GM18907 (cell line): ENCODE measurements around the gene MRPS11.
A peak's percentile ranks its signal among the peaks of the same experiment; 100 is the strongest.
"Not testable (repeated sequence)": the region's sequence is repeated elsewhere in the genome, so short reads cannot be mapped to it uniquely, and the experiment has no call there.

Experiments used
- ATAC-seq: cut with Tn5 transposase; IDR thresholded peaks from one replicate; pipeline ENCODE4 v1.9.1; 2021; ENCODE audit warnings: mild to moderate bottlenecking, moderate library complexity; ENCODE audit not compliant: unreplicated experiment

MRPS11 gene

DNA sequence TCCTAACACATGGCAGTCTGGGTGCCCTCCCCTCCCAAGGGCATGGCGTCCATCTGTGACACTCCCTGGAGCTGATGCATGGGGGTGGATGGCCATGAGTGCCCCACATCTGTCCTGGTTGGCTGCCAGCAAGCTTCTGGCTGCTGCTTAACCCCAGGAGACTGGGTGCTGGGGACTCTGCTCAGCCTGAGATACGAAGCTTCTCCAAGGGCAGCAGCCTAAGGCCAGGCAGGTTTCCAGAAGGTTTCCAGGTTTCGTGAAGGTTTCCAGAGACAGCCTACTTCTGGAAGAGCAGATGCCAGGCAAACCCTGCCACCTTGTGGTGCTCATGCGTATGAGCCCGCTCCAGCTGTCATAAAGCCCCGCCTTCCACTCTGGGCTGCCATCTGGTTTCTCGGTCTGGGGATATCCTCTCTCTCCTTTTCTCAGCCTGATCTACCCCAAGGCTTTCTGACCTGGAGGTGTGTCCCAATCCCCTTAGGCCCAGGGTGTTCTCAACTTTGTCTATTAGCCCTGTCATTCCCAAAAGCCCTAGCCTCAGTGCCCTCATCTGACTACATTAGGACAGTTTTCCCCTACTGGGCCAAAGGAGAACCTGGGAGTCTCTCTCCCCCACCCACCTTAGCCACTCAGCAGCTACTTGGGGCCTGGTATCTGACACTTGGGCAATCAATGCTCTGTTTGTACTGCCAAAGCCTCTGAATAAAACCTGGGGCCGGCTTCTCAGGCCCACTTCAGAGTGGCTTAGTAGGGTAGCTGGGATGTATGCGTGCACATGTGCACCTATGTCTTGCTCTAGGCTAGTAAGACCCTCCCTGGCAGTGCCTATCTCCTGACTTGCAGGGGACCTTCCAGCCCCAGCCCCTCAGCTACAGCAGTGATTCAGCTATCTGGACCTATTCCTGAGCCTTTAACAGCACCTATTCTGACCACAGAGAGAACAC lies 12.4 kb upstream of the MRPS11 start:
- ATAC-seq = peak; percentile 92

DNA sequence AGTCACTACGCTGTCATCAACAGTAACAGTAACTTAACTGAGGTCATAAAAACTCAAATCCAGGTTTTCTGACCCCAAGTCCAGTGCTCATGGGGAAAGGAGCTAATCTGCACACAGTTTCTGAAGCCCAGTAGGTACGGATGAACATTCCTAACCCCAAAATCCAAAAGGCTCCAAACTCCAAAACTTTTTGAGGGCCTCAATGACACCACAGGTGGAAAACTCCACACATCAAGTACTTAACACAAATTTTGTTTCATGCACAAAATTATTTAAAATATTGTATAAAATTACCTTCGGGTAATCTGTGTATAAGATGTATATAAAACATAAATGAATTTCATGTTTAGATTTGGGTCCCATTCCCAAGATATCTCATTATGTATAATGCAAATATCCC lies 10.8 kb upstream of the MRPS11 start:
- no peak for ATAC-seq

- no peak for ATAC-seq
These were observed 3.5 kb upstream of the MRPS11 start for GRCh38 chr15:88463870-88464532.

DNA sequence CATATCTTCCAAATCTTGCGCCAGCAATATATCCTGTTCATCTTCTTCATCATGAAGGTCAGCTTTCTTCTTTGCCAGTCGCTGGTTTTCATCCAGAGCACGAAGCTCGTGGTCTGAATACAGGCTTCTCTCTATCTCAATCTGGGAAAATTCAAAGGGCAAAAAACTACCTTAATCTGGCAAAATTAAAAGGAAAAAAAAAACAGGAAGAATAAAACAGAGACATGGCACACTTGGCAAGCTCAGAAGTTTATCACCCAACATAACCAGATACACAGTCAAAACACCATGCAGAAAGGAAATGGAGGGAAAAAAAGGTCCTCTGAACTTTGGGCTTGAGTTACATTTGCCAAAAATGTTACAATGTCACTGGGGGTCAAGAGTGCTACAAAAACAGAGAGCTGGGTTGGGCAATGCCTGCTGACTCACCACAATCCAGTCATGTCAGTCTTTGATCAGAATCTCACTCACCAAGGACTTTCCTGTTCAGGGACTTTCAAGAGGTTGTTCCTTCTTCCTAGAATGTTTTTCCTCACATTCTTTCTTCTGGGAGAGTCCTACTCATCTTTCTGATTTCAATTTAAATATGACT lies 1.8 kb upstream of the MRPS11 start:
- ATAC-seq = no peak

- ATAC-seq = no peak
These were observed 524 bp downstream of the MRPS11 start for GRCh38 chr15:88467935-88468528.

GRCh38 chr15:88468721-88469120 lies 1.2 kb downstream of the MRPS11 start:
- ATAC-seq = not testable (repeated sequence)

- ATAC-seq = no peak
These were observed 1.8 kb downstream of the MRPS11 start for GRCh38 chr15:88469321-88469720.

GRCh38 chr15:88470625-88471372 lies 3.3 kb downstream of the MRPS11 start:
- no peak for ATAC-seq

DNA sequence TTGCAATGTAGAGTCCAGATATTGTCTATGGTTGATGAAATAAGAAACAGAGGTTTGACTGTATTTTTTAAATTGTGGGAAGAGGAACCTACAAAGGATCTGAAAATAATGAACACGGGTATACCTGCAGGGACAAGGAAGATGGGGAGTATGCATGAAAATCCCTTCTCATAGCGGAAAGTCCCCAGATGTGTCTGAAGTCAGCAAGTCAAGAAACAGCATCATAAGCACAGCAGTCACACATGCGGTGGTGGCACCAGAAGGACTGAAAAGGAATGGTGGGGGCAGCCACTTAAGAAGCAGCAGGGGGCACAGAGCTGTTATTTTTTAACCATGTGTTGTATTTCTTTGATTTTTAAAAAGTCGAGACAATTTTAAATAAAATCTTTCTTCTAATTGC lies 4.7 kb downstream of the MRPS11 start:
- no peak for ATAC-seq

DNA sequence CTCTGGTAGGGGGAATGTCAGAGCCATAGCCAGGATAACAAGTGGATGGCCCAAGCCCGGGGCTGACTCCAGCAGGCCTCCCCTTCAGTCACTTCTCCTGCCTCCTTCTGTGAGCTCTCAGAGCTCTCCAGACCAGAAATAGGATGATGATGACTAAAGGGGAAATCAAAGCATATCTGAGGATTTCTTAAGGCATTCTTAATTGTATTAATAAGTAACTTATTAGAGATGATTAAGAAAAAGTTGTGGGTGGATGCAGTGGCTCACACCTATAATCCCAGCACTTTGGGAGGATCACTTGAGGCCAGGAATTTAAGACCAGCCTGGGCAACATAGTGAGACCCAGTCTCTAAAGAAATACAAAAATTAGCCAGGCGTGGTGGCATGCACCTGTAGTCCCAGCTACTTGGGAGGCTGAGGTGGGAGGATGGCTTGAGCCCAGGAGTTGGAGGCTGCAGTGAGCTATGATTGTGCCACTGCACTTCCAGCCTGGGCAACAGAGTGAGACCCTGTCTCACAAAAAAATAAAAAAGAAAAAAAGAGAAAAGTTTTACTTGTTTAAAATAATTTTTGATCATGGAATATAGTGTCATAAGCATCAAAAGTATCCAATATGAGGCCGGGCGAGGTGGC lies 6.3 kb downstream of the MRPS11 start:
- ATAC-seq = not testable (repeated sequence)

DNA sequence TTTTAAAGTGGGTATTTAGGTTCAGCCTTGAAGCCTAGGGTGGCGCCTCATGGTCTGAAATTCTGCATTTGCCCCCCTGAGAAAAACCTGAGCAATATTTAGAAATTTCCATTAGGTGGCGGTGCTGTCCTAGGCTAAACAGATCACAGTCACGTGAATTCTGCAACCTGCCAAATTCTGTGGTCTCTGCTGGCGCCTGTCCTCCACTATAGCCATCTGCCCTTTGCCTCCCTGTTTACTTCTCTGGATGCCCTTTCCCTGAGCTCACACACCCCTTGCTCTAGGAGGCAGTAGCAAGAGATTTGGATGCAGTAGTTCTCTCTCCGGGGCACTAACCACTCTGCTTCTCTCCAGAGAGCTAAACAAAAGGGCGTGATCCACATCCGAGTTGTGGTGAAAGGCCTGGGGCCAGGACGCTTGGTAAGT lies 9.1 kb downstream of the MRPS11 start:
- ATAC-seq = no peak

GRCh38 chr15:88477126-88477525 lies 9.6 kb downstream of the MRPS11 start:
- ATAC-seq = no peak

DNA sequence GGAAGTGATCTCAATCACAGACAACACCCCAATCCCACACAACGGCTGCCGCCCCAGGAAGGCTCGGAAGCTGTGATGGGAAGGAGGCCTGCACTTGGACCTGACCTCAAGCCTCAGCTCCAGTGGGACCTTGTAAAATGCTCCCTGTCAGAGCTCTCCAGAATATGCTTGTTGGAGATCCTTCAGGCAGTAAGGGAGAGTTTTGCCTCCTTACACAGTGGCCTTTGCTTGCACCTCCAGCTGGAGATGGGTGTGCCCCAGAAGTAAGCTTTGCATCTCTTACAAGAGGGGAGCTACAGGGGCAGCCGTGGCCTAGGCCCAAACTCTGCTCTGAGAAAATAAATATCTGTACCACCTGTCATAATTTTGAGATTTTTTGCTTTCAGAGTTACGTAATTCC lies 10.4 kb downstream of the MRPS11 start:
- ATAC-seq = no peak

DNA sequence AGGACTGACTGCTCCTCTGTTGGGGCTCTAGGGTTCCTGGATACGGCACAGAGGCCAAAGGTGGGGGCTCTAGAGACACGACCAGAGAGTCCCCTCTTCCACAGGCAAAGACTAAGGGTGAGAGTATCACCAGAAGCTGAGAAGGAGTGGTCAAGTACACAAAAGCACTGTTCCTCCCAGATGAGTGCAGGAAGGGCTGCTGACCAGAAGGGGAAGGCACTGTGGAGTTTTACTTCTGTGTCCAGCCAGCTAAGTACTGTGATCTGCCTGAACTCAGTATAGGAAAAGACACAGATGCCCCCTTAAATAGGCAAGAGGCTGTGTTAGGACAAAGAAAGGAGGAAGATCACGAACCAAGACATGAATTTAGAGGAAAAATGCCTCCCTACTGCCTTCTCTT lies 11.7 kb downstream of the MRPS11 start:
- no peak for ATAC-seq

GRCh38 chr15:88480981-88481380 lies 13.5 kb downstream of the MRPS11 start:
- no peak for ATAC-seq

DNA sequence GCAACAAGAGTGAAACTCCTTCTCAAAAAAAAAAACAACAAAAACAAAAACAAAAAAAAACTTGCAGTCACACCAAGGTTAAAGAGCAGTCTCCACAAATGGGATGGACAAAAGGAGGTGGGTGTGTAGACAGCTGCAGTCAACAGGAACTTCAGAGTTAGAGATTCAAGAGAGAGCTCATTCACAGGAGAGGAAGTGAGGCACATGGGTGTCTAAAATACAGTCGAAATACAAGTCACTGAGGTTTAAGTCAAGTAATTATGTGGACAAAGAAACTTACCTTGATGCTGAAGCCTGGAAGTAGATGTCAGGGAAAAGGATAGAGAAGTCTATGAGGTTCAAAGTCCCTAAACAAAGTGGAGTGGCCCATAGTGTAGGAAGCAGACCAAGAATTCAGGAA lies 14.8 kb downstream of the MRPS11 start:
- ATAC-seq = no peak

- no peak for ATAC-seq
These were observed 17.3 kb downstream of the MRPS11 start for GRCh38 chr15:88484682-88485331.

GRCh38 chr15:88487178-88487795 lies 19.8 kb downstream of the MRPS11 start:
- no peak for ATAC-seq

DNA sequence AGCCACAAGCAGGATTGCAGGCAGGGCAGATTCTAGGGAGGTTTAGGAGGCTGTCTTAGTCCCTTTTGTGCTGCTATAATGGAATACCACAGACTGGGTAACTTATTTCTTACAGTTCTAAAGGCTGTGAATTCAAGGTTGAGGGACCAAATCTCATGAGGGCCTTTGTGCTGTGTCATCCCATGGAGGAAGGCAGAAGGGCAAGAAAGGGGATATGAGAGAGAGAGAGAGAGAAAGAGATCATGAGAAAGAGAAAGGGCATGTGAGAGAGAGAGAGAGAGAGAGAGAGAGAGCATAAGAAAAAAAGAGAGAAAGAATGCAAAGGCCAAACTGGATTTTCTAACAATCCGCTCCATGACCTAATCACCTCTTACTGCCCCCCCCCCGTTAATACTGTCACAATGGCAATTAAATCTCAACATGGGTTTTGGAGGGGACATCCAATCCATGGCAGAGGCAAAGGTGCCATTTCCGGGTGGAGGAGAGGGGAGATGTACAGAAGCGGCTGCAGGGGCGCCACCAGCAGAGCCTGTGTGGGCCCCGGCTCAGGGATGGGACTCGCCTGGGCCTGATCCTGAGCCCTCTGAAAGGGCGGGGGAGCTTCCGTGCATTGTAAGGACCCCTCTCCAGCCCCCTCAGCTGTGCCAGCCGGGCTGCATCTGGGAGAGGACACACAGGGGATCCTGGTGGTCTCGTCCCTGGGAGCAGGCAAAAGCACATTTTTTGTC lies 20.5 kb downstream of the MRPS11 start:
- ATAC-seq = no peak
